HepG2 (cell line): ENCODE data around the gene COX7A1. TPM values are rescaled to one million over a fixed set of nuclear protein-coding genes. Genes with fewer than 3 reads are reported as not detected.

Source experiments
- AHR ChIP-seq: IDR thresholded peaks from 2 replicates; pipeline ENCODE4 v1.6.1; 2018; ENCODE audit warnings: missing genetic modification reagents, missing compliant biosample characterization
- CSRNP1 ChIP-seq: sonication (generic); formaldehyde crosslinking; IDR thresholded peaks from 2 replicates; pipeline ENCODE4 v1.8.1; 2023; ENCODE audit warnings: mild to moderate bottlenecking, missing genetic modification reagents
- EZH2 ChIP-seq: conservative IDR thresholded peaks from 2 replicates; pipeline ENCODE4 v1.6.1; 2012; ENCODE audit warnings: mild to moderate bottlenecking, low read depth, low read length, moderate library complexity
- FOXA3 ChIP-seq: IDR thresholded peaks from 2 replicates; pipeline ENCODE4 v1.6.1; 2016; ENCODE audit warnings: missing genetic modification reagents, missing compliant biosample characterization
- GATAD1 ChIP-seq: IDR thresholded peaks from 2 replicates; pipeline ENCODE4 v1.6.1; 2016; ENCODE audit warnings: missing genetic modification reagents, missing compliant biosample characterization
- NCOR1 ChIP-seq: fragments of 200-600 bp; sonication (generic); IDR thresholded peaks from 2 replicates; pipeline ENCODE4 v1.7.0; 2017; ENCODE audit warnings: antibody characterized with exemption, low read length, borderline replicate concordance
- RFXAP ChIP-seq: sonication (generic); formaldehyde crosslinking; IDR thresholded peaks from 2 replicates; pipeline ENCODE4 v1.4.0; 2020; ENCODE audit warnings: missing genetic modification reagents, borderline replicate concordance
- TBX3 ChIP-seq: fragments of 450-650 bp; IDR thresholded peaks from 2 replicates; pipeline ENCODE4 v1.6.1; 2017; ENCODE audit warnings: antibody characterized with exemption, mild to moderate bottlenecking, inconsistent platforms, borderline replicate concordance
- U2AF2 ChIP-seq: fragments of 200-400 bp; formaldehyde crosslinking; IDR thresholded peaks from 2 replicates; pipeline ENCODE4 v1.6.1; 2017; ENCODE audit warnings: low read depth, mild to moderate bottlenecking, low read length
- ZBTB2 ChIP-seq: sonication (generic); formaldehyde crosslinking; IDR thresholded peaks from 2 replicates; pipeline ENCODE4 v1.8.0; 2022; ENCODE audit warnings: low read depth, missing genetic modification reagents
- ZNF230 ChIP-seq: sonication (generic); formaldehyde crosslinking; IDR thresholded peaks from 2 replicates; pipeline ENCODE4 v1.4.0; 2020; ENCODE audit warnings: mild to moderate bottlenecking, missing genetic modification reagents
- ZNF260 ChIP-seq: sonication (generic); formaldehyde crosslinking; IDR thresholded peaks from 2 replicates; pipeline ENCODE4 v1.4.0; 2020; ENCODE audit warnings: missing genetic modification reagents, low read depth, mild to moderate bottlenecking, borderline replicate concordance
- ZNF317 ChIP-seq: sonication (generic); formaldehyde crosslinking; IDR thresholded peaks from 2 replicates; pipeline ENCODE4 v1.5.0; 2020; ENCODE audit warnings: mild to moderate bottlenecking, missing genetic modification reagents
- polyA plus RNA-seq, 8 experiments: library from polyadenylated mRNA; depleted of rRNA in 3 of 8; stranded (reverse) in 7 of 8; unstranded in 1 of 8; fragments of >200 nt; fragmentation: Illumina TruSeq in 4 of 8; extraction: Trizol in 4 of 8; gene quantifications; 2 replicates each; pipeline versions ENCODE4 v1.2.1 to v1.2.3, GENCODE V29; 2011 to 2016; ENCODE audit warnings: low read depth in 4 of 8, missing spikeins in 1 of 8, mixed read lengths in 1 of 8; ENCODE audit not compliant: insufficient read depth in 1 of 8
- total RNA-seq, 5 experiments: library from RNA; depleted of rRNA; stranded (reverse); fragments of >200 nt; fragmentation: Illumina TruSeq; extraction: Trizol; gene quantifications; 2 replicates each; pipeline ENCODE4 v1.2.3, GENCODE V29; 2016; ENCODE audit warnings: low read depth in 1 of 5
- TF ChIP-seq, protein P1 (sequence below): sonication (generic); formaldehyde crosslinking; conservative IDR thresholded peaks from 2 replicates; pipeline ENCODE4 v1.8.0; 2022; ENCODE audit warnings: mild to moderate bottlenecking, moderate library complexity, missing genetic modification reagents
- TF ChIP-seq, protein P2 (sequence below), 2 experiments: sonication (generic) in 1 of 2; formaldehyde crosslinking in 1 of 2; IDR thresholded peaks; 2 replicates each; pipeline versions ENCODE4 v1.4.0 to v1.6.1; 2016 to 2020; ENCODE audit warnings: borderline replicate concordance in 1 of 2, low read depth in 1 of 2, mild to moderate bottlenecking in 1 of 2, missing genetic modification reagents in 1 of 2
- TF ChIP-seq, protein P3 (sequence below): sonication (generic); IDR thresholded peaks from 2 replicates; pipeline ENCODE4 v1.6.1; 2016; ENCODE audit warnings: low read depth, borderline replicate concordance
- TF ChIP-seq, protein P4 (sequence below): sonication (generic); formaldehyde crosslinking; IDR thresholded peaks from 2 replicates; pipeline ENCODE4 v1.8.1; 2023; ENCODE audit warnings: mild to moderate bottlenecking, missing genetic modification reagents, borderline replicate concordance

Gene COX7A1
- total and polyA plus RNA-seq, 2 of the 13 experiments (the other 11 are each of a cell fraction or from before 2014, with no cell fraction given), result not detected

GRCh38 chr19:36115453-36116343 is 36.5 kb downstream of the COX7A1 start, which contains the start of gene TBCB (continued):
- TF ChIP-seq NCOR1 (0 out of 2 replicates have a peak, but pooled peaks have one; percentile 24), FOXA3 (CRISPR knock-in tag) (no peak), TBX3 (peak; percentile 30; the same call in 1 of the 2 replicates), ZNF317 (CRISPR knock-in tag) (0 out of 2 replicates have a peak, but pooled peaks have one; percentile 29), ZNF230 (no peak), ZNF260 (CRISPR knock-in tag) (no peak), RFXAP (no peak), GATAD1 (CRISPR knock-in tag) (no peak), ZBTB2 (CRISPR knock-in tag) (peak; percentile 18; the same call in 1 of the 2 replicates), CSRNP1 (CRISPR knock-in tag) (no peak), EZH2 (no peak), AHR (CRISPR knock-in tag) (no peak), U2AF2 (no peak)
- TF ChIP-seq, protein P1, sequence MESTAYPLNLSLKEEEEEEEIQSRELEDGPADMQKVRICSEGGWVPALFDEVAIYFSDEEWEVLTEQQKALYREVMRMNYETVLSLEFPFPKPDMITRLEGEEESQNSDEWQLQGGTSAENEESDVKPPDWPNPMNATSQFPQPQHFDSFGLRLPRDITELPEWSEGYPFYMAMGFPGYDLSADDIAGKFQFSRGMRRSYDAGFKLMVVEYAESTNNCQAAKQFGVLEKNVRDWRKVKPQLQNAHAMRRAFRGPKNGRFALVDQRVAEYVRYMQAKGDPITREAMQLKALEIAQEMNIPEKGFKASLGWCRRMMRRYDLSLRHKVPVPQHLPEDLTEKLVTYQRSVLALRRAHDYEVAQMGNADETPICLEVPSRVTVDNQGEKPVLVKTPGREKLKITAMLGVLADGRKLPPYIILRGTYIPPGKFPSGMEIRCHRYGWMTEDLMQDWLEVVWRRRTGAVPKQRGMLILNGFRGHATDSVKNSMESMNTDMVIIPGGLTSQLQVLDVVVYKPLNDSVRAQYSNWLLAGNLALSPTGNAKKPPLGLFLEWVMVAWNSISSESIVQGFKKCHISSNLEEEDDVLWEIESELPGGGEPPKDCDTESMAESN (CRISPR knock-in tag), result 0 out of 2 replicates have a peak, but pooled peaks have one; percentile 19
- TF ChIP-seq, protein P2, sequence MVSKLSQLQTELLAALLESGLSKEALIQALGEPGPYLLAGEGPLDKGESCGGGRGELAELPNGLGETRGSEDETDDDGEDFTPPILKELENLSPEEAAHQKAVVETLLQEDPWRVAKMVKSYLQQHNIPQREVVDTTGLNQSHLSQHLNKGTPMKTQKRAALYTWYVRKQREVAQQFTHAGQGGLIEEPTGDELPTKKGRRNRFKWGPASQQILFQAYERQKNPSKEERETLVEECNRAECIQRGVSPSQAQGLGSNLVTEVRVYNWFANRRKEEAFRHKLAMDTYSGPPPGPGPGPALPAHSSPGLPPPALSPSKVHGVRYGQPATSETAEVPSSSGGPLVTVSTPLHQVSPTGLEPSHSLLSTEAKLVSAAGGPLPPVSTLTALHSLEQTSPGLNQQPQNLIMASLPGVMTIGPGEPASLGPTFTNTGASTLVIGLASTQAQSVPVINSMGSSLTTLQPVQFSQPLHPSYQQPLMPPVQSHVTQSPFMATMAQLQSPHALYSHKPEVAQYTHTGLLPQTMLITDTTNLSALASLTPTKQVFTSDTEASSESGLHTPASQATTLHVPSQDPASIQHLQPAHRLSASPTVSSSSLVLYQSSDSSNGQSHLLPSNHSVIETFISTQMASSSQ (IDR thresholded peaks at IDR 0.05; ENCODE audit: low read depth), result no peak
- TF ChIP-seq, protein P2 (CRISPR knock-in tag; IDR thresholded peaks at IDR 0.05; ENCODE audit: borderline replicate concordance), result 0 out of 2 replicates have a peak, but pooled peaks have one; percentile 37
- TF ChIP-seq, protein P3, sequence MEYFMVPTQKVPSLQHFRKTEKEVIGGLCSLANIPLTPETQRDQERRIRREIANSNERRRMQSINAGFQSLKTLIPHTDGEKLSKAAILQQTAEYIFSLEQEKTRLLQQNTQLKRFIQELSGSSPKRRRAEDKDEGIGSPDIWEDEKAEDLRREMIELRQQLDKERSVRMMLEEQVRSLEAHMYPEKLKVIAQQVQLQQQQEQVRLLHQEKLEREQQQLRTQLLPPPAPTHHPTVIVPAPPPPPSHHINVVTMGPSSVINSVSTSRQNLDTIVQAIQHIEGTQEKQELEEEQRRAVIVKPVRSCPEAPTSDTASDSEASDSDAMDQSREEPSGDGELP, result peak; percentile 10; the same call in 1 of the 2 replicates
- TF ChIP-seq, protein P4, sequence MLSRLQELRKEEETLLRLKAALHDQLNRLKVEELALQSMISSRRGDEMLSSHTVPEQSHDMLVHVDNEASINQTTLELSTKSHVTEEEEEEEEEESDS (CRISPR knock-in tag), result no peak
